GM12878 (cell line): ENCODE measurements around the gene TSPAN5. TPM values are rescaled to one million over a fixed set of nuclear protein-coding genes. Genes with fewer than 3 reads are reported as not detected.

ENCODE experiments used
- ATAC-seq: fragments of 200-7000 bp; cut with Tn5 transposase; 3 replicates; pipeline ENCODE4 v1.9.1; 2020; ENCODE audit warnings: mild to moderate bottlenecking, moderate library complexity
- BruUV-seq: library from RNA; stranded (reverse); fragments of 400-500 nt; replicated peaks from 2 replicates; lab custom pipeline; 2021; lab: Mats Ljungman, UMichigan
- CTCF ChIA-PET: fragments of 300-600 bp; sonication (Branson Sonifier 250); formaldehyde crosslinking; extraction: SDS; loops from one replicate; lab custom pipeline; 2021; ENCODE audit warnings: inconsistent platforms; lab: Yijun Ruan, JAX
- POLR2A ChIA-PET: fragments of 350-600 bp; formaldehyde crosslinking; extraction: SDS; loops from one replicate; lab custom pipeline; 2021; ENCODE audit warnings: inconsistent platforms; lab: Charles Lee
- RAD21 ChIA-PET: fragments of 300-600 bp; sonication (Branson Sonifier 250); formaldehyde crosslinking; loops from one replicate; lab custom pipeline; 2023; ENCODE audit warnings: antibody characterized with exemption; ENCODE audit not compliant: unreplicated experiment; lab: Charles Lee
- SMC1A ChIA-PET: fragments of 300-600 bp; sonication (Branson Sonifier 250); formaldehyde crosslinking; loops from one replicate; lab custom pipeline; 2023; ENCODE audit not compliant: unreplicated experiment, uncharacterized antibody; lab: Charles Lee
- DNase-seq: peaks from one replicate; pipeline ENCODE4 v3.0.0-alpha.2; 2011; ENCODE audit warnings: low read depth, low spot score
- FAIRE-seq: peaks from 3 replicates; lab custom pipeline; 2011; peaks lifted over from hg19 to GRCh38; lab: Jason Lieb, UNC
- H2AFZ ChIP-seq: 2 replicates; pipeline ENCODE4 v1.6.0; 2011; ENCODE audit warnings: low read depth, low read length, control low read depth; ENCODE audit not compliant: control insufficient read depth
- H3K27ac ChIP-seq: 2 replicates; pipeline ENCODE4 v1.5.1; 2011; ENCODE audit warnings: control low read depth; ENCODE audit not compliant: control insufficient read depth, insufficient read depth
- H3K27me3 ChIP-seq, 2 experiments: replicated peaks in 1 of 2; 2 replicates each; pipeline versions ENCODE4 v1.6.0 to v1.6.1; 2011; ENCODE audit warnings: low read length in 1 of 2; ENCODE audit not compliant: control insufficient read depth in 2 of 2, insufficient read depth in 2 of 2
- H3K36me3 ChIP-seq, 2 experiments: 2 replicates each; pipeline ENCODE4 v1.5.1; 2011; ENCODE audit warnings: low read length in 1 of 2; ENCODE audit not compliant: control insufficient read depth in 2 of 2, insufficient read depth in 2 of 2
- H3K4me1 ChIP-seq: 2 replicates; pipeline ENCODE4 v1.6.1; 2011; ENCODE audit warnings: mild to moderate bottlenecking, low read length, moderate library complexity, mixed read lengths; ENCODE audit not compliant: control insufficient read depth, insufficient read depth
- H3K4me2 ChIP-seq: 2 replicates; pipeline ENCODE4 v1.6.0; 2011; ENCODE audit warnings: control low read depth; ENCODE audit not compliant: control insufficient read depth, insufficient read depth
- H3K4me3 ChIP-seq: fragments of 200-600 bp; sonication (generic); 2 replicates; pipeline ENCODE4 v1.5.1; 2016
- H3K79me2 ChIP-seq: 2 replicates; pipeline ENCODE4 v1.6.0; 2011; ENCODE audit warnings: low read length; ENCODE audit not compliant: control insufficient read depth, insufficient read depth
- H3K9ac ChIP-seq: 2 replicates; pipeline ENCODE4 v1.8.0; 2011; ENCODE audit warnings: low read length, control low read depth, mixed read lengths; ENCODE audit not compliant: control insufficient read depth, insufficient read depth
- H3K9me3 ChIP-seq: replicated peaks from 3 replicates; pipeline ENCODE4 v1.5.1; 2011; ENCODE audit warnings: mild to moderate bottlenecking, low read length; ENCODE audit not compliant: control insufficient read depth, insufficient read depth
- H4K20me1 ChIP-seq: 2 replicates; pipeline ENCODE4 v1.6.0; 2011; ENCODE audit not compliant: control insufficient read depth, insufficient read depth
- CHD1 ChIP-seq: IDR thresholded peaks from 2 replicates; pipeline ENCODE4 v1.6.1; 2012; ENCODE audit warnings: low read depth, low read length, improper control_type of control experiment
- EP300 ChIP-seq, 2 experiments: fragments of 150-350 bp in 1 of 2; IDR thresholded peaks; 2 replicates each; pipeline ENCODE4 v1.6.1; 2011 to 2012; ENCODE audit warnings: low read depth in 2 of 2, low read length in 2 of 2, borderline replicate concordance in 1 of 2, improper control_type of control experiment in 1 of 2, inconsistent platforms in 1 of 2; ENCODE audit not compliant: control insufficient read depth in 1 of 2
- FOS ChIP-seq: IDR thresholded peaks from 3 replicates; pipeline ENCODE4 v1.6.1; 2011; ENCODE audit warnings: borderline replicate concordance; ENCODE audit not compliant: insufficient read length; ENCODE audit errors: extremely low read depth
- FOXM1 ChIP-seq: IDR thresholded peaks from 2 replicates; pipeline ENCODE4 v1.6.1; 2012; ENCODE audit warnings: low read depth, mild to moderate bottlenecking, inconsistent platforms, low read length, moderate library complexity
- JUND ChIP-seq: IDR thresholded peaks from 2 replicates; pipeline ENCODE4 v1.6.1; 2012; ENCODE audit warnings: low read depth, mild to moderate bottlenecking, low read length, improper control_type of control experiment, moderate library complexity
- LARP7 ChIP-seq: fragments of 450-650 bp; IDR thresholded peaks from 2 replicates; pipeline ENCODE4 v1.6.1; 2017; ENCODE audit warnings: mild to moderate bottlenecking
- NFIC ChIP-seq: IDR thresholded peaks from 2 replicates; pipeline ENCODE4 v1.6.1; 2012; ENCODE audit warnings: low read depth, mild to moderate bottlenecking, inconsistent platforms, low read length, moderate library complexity
- NR2C1 ChIP-seq: fragments of 450-650 bp; IDR thresholded peaks from 2 replicates; pipeline ENCODE4 v1.6.1; 2017; ENCODE audit warnings: antibody characterized with exemption, mild to moderate bottlenecking, moderate library complexity
- RAD51 ChIP-seq: fragments of 450-650 bp; IDR thresholded peaks from 2 replicates; pipeline ENCODE4 v1.6.1; 2016; ENCODE audit warnings: moderate library complexity, mild to moderate bottlenecking, inconsistent platforms
- RFX5 ChIP-seq: IDR thresholded peaks from 2 replicates; pipeline ENCODE4 v1.6.1; 2011; ENCODE audit warnings: low read depth, low read length, improper control_type of control experiment
- SIX5 ChIP-seq: IDR thresholded peaks from 2 replicates; pipeline ENCODE4 v1.6.1; 2011; ENCODE audit warnings: mild to moderate bottlenecking, low read depth, low read length, moderate library complexity; ENCODE audit not compliant: severe bottlenecking
- SMAD5 ChIP-seq: IDR thresholded peaks from 2 replicates; pipeline ENCODE4 v1.6.1; 2016; ENCODE audit warnings: antibody characterized with exemption, low read depth
- SMARCA5 ChIP-seq: fragments of 450-650 bp; IDR thresholded peaks from 2 replicates; pipeline ENCODE4 v1.6.1; 2017; ENCODE audit warnings: mild to moderate bottlenecking
- SMC3 ChIP-seq: IDR thresholded peaks from 2 replicates; pipeline ENCODE4 v1.6.1; 2011; ENCODE audit warnings: low read length, improper control_type of control experiment, borderline replicate concordance
- SPI1 ChIP-seq: IDR thresholded peaks from 2 replicates; pipeline ENCODE4 v1.6.1; 2011; ENCODE audit warnings: low read depth, mild to moderate bottlenecking, low read length, moderate library complexity, borderline replicate concordance; ENCODE audit not compliant: insufficient read depth
- YBX1 ChIP-seq: fragments of 450-650 bp; IDR thresholded peaks from 2 replicates; pipeline ENCODE4 v1.6.1; 2016; ENCODE audit warnings: antibody characterized with exemption
- ZNF384 ChIP-seq: IDR thresholded peaks from 2 replicates; pipeline ENCODE4 v1.6.1; 2012; ENCODE audit warnings: low read depth, mild to moderate bottlenecking, low read length, improper control_type of control experiment, borderline replicate concordance
- ZNF622 ChIP-seq: fragments of 450-650 bp; IDR thresholded peaks from 2 replicates; pipeline ENCODE4 v1.6.1; 2017; ENCODE audit warnings: mild to moderate bottlenecking, inconsistent platforms
- WGBS: methylation state at CpG from one replicate; pipeline ENCODE4 v1.1.6; 2016; ENCODE audit warnings: low lambda C conversion rate; ENCODE audit not compliant: insufficient replicate concordance, insufficient coverage; ENCODE audit errors: missing lambda C conversion rate; 5-methylcytosine and 5-hydroxymethylcytosine counted together
- in situ Hi-C: fragments of 300-500 bp; cut with MboI; formaldehyde crosslinking; loops from 9 replicates; pipeline ENCODE4 v1.14.3; 2018; ENCODE audit warnings: mixed read lengths
- intact Hi-C: fragments of 100-400 bp; cut with micrococcal nuclease; formaldehyde crosslinking; loops from one replicate; pipeline ENCODE4 v1.14.2; 2022; ENCODE audit not compliant: unreplicated experiment
- polyA plus RNA-seq, 11 experiments: library from polyadenylated mRNA; depleted of rRNA in 4 of 11; unstranded in 6 of 11; stranded (reverse) in 5 of 11; fragments of >200 nt; fragmentation: Nextera tagmentation in 4 of 11; fragmentation: Illumina TruSeq in 1 of 11; extraction: Ambion mirVana in 4 of 11; extraction: Trizol in 1 of 11; gene quantifications; 1 replicate in 1 of 11; 2 replicates in 10 of 11; pipeline versions ENCODE4 v1.2.1 to v1.2.3, GENCODE V29; 2011 to 2016; ENCODE audit warnings: inconsistent platforms in 2 of 11, missing spikeins in 2 of 11, low read depth in 1 of 11
- total RNA-seq, 4 experiments: library from RNA; depleted of rRNA in 3 of 4; stranded (reverse); fragments of >200 nt in 3 of 4; fragmentation: Illumina TruSeq in 1 of 4; extraction: Trizol in 1 of 4; gene quantifications; 2 replicates each; pipeline versions ENCODE4 v1.2.1 to v1.2.3, GENCODE V29; 2013 to 2021
- TF ChIP-seq, protein P1 (sequence below): fragments of 450-650 bp; IDR thresholded peaks from 2 replicates; pipeline ENCODE4 v1.6.1; 2016; ENCODE audit warnings: mild to moderate bottlenecking, moderate library complexity, borderline replicate concordance

Gene TSPAN5
- total and polyA plus RNA-seq, 10 of the 15 experiments (the other 5 are each of a cell fraction or from before 2014, with no cell fraction given): 0.09 to 8.2 (median 0.27) TPM

DNA sequence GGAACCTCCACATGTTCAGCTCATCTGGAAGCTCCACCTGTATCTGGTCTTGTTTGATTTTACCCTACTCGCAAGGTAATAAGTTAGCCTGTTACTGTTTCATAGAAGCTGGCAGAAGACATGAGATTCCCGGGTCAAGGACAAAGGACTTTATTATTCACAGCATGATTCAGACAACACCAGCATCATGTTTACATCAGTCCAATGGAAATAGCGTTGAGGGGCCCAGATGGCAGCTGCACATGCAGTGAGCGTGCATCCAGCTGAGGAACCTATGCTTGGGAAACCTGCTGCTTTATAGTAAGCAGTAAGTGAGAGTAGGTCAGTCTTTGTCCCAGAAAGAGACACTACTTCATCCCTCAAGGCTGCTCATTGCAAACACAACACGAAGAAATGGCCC is 19.8 kb downstream of the TSPAN5 start:
- SMC1A ChIA-PET: interaction anchor here (0.6 to 0.7 kb wide), 2 partner anchors 9 to 12 kb away, joined by 3 read pairs; no protein-coding TSS in a partner anchor
- Histone ChIP-seq H3K4me2 (no peak overlapping the region), H3K79me2 (no peaks in the 10 kb centered on the region), H3K4me1 (no peaks in the 10 kb centered on the region), H3K4me3 (no peak overlapping the region), H3K27ac (no peak overlapping the region), H4K20me1 (no peaks in the 10 kb centered on the region), H2AFZ (no peak overlapping the region), H3K36me3 (no peaks in the 10 kb centered on the region), H3K27me3 (no peaks in the 10 kb centered on the region), H3K9me3 (no peaks in the 10 kb centered on the region), H3K9ac (no peak overlapping the region)
- CTCF ChIA-PET: interaction anchor here (0.6 to 0.9 kb wide), 2 partner anchors 15 to 1548 kb away, joined by 3 read pairs; no protein-coding TSS in a partner anchor
- 93% methylated on average over 5 of the region's 5 CpGs for WGBS
- RAD21 ChIA-PET: interaction anchor here (0.6 to 1.5 kb wide), 3 partner anchors 20 to 121 kb away, joined by 3 to 4 read pairs (median 3); partner anchors contain the start of gene TSPAN5
- ATAC-seq (no peak), FAIRE-seq (no peak), DNase-seq (no peak)
- POLR2A ChIA-PET: interaction anchor here (0.6 to 0.9 kb wide), 3 partner anchors 25 to 151 kb away, joined by 3 to 4 read pairs (median 3); no protein-coding TSS in a partner anchor
- no TSS peak for BruUV-seq
- in situ Hi-C loops: no loop called here
- intact Hi-C loops: no loop called here
- TF ChIP-seq, protein P1, sequence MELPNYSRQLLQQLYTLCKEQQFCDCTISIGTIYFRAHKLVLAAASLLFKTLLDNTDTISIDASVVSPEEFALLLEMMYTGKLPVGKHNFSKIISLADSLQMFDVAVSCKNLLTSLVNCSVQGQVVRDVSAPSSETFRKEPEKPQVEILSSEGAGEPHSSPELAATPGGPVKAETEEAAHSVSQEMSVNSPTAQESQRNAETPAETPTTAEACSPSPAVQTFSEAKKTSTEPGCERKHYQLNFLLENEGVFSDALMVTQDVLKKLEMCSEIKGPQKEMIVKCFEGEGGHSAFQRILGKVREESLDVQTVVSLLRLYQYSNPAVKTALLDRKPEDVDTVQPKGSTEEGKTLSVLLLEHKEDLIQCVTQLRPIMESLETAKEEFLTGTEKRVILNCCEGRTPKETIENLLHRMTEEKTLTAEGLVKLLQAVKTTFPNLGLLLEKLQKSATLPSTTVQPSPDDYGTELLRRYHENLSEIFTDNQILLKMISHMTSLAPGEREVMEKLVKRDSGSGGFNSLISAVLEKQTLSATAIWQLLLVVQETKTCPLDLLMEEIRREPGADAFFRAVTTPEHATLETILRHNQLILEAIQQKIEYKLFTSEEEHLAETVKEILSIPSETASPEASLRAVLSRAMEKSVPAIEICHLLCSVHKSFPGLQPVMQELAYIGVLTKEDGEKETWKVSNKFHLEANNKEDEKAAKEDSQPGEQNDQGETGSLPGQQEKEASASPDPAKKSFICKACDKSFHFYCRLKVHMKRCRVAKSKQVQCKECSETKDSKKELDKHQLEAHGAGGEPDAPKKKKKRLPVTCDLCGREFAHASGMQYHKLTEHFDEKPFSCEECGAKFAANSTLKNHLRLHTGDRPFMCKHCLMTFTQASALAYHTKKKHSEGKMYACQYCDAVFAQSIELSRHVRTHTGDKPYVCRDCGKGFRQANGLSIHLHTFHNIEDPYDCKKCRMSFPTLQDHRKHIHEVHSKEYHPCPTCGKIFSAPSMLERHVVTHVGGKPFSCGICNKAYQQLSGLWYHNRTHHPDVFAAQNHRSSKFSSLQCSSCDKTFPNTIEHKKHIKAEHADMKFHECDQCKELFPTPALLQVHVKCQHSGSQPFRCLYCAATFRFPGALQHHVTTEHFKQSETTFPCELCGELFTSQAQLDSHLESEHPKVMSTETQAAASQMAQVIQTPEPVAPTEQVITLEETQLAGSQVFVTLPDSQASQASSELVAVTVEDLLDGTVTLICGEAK: no peak
- no peak for TF ChIP-seq RFX5
- TF ChIP-seq ZNF384: no peak
- TF ChIP-seq SPI1: no peak
- no peak for TF ChIP-seq CHD1
- TF ChIP-seq EP300 (IDR thresholded peaks at IDR 0.05; ENCODE audit: borderline replicate concordance in 1 of 2, control insufficient read depth in 1 of 2, low read depth in 2 of 2, low read length in 2 of 2): no peak
- no peak for TF ChIP-seq JUND
- no peak for TF ChIP-seq FOXM1
- TF ChIP-seq NFIC: no peak
- TF ChIP-seq ZNF622: no peak
- no peak for TF ChIP-seq RAD51
- TF ChIP-seq YBX1: no peak
- no peak for TF ChIP-seq FOS
- no peak for TF ChIP-seq SIX5
- no peak for TF ChIP-seq SMAD5
- TF ChIP-seq NR2C1: no peak
- no peak for TF ChIP-seq SMARCA5
- no peak for TF ChIP-seq SMC3
- TF ChIP-seq LARP7: no peak
